Stimulated activated CD8-positive, alpha-beta memory T cell treated with anti-CD3 and anti-CD28 coated beads, Interleukin-15, amount 100 ng/mL, for 48 hours (primary cell): Measurements from ENCODE around the gene FAM149A.

ENCODE experiments used
- DNase-seq, 2 donors: peaks; one replicate each; pipeline ENCODE4 v3.0.0-alpha.2; 2020; ENCODE audit warnings: low read depth in 2 of 2

FAM149A gene

GRCh38 chr4:186158966-186159365, 54.5 kb downstream of the FAM149A start:
- no peak for DNase-seq

DNA sequence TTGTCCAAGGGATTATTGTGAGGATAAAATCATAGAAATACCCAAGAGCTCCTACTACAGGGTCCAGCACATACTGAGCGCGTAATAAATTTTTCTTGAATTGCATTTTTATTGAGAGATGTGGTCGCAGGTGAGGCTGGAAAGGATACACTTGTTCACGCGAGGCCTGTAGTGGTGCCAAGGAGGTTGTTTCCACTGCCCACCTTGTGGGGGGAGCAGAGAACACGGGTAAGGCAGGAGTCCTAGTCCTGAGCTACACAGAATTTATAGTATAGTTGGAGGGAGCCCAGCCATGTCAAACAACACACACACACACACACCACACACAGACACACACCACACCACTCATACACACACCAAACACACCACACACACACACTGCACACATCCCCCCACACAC, 55.1 kb downstream of the FAM149A start:
- DNase-seq = no peak

DNA sequence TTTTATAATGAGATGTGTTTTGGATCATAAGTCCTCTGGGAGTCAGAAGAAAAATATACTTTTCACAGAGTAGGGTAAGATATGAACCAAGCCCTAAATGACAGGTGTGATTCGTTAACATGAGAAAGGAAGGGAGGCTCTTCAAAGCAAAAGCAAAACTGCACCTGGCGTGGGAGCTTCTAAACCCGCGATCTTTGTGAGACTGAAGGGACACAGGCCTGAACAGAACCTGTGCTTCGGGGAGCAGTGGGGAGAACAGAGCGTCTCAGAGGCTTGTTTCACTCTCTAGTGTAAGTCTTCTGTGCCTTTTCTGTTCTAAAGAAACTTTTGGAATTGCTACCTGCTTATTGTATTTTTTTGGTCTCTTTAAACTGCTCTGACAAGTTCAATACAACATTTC, 56.6 kb downstream of the FAM149A start:
- DNase-seq = no peak

DNA sequence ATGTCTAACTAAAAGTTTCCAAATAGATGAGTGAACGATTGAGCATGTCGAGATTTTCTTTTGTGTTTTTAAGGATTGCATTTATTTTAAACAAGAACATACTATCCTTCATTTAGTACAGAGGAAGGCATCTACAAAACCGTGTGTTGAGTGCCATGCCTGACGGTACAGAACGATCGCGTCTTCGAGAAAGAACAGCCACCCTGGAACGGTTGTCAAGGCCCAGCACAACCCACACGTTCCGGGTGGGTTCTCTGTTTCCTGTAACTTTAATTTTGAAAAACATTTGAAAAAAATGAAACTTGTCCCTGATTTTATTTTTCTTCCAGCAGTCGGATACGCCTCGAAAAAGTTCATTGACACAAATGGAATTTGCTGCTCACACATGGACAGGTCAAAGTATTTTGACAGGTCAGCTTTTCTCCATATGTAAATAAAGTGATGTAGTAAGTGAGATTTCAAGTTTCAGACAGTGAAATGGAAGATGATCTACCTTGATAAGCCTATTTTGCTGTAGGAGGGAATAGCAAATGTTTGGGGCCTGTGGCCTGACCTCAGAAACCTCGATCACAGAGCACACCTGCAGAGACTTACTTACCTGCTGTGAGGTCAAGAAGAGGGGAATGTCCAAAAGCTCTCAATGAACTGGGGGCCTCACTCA, 62.5 kb downstream of the FAM149A start:
- no peak for DNase-seq

DNA sequence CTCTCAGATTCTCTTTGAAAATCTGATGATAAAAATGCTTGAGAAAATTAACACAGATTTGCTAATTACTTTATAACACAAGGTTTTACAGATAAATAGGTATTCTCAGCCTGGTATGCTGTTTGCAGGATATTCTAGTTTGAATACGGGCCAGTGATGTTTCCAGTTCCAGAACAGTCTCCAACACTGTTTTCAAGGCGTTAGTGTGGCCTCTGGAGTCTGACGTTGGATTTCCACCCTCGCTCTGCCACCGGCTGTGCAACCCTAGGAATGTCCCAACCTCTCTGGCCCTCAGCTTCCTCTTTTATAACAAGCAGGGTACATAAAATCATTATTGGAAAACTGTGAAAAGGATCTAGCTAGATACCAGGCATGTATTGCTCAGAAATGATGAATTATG, 63.1 kb downstream of the FAM149A start:
- no peak for DNase-seq

- DNase-seq = no peak
Observed at GRCh38 chr4:186168750-186169149, 64.2 kb downstream of the FAM149A start.

DNA sequence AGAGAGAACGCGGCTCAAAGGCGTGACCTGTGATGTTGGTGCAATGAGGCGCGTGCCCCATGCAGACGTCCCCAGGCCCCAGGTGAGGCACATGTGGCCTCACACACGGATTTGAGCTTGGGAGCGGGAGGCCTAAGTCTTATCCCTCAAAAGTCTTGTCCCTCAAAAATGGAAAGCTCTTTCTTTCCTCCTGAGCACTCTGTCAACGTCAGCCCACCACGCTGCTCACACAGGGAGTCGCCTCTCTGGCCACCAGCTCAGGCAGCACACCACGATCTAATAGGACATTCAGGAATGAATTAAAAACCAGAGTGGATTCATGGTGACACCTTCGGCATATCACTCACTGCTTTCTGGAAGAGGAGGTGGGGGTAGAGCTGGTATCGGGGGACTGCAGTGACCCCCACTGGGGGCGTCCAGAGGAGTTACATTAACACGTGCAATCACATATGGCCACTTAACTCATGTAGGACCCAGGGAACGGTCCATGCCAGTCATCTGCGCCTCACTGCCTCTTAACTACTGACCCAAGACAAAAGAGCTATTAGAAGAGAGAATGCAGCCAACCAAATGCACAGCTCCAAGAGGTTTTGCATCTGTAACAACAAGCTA, 64.9 kb downstream of the FAM149A start:
- DNase-seq = no peak

DNA sequence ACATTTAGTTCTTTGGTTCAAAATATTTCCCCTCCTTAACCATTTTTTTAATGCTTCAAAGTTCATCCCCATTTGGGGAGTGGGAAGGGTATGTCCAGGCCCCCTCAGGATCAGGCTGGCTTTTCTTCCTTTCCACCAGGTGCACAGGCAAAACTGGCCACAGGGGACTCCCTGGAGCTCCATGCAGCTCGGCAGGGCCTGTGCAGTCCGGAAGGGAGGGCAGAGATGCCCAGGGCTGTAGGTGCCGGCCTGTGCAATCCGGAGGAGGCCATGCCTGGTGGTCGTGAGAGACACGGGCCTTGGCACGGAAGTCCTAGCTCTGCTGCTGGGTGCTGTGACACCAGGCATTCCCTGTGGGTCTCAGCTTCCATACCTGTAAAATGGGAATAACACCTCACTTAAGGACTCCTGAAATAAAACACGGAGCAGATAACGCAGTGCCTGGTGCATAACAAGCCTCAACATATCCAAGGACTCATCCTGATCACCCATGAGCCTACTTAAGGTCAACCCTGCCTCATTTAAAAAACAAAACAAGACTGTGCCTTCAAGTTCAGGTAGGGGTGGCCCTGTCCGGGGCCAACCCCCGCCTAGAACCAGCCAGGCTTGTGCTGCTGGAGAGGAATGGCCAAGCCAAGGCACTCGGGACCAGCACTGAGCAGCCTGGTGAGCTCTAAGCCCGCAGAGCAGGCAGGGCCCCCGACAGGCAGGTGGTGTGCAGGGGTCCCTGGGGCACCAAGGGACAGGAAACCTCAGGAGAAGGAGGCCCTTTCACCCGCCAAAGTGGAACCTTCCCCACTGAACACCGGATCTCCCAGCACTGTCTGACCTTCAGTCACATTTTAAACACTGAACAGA, 65.7 kb downstream of the FAM149A start:
- DNase-seq = no peak

DNA sequence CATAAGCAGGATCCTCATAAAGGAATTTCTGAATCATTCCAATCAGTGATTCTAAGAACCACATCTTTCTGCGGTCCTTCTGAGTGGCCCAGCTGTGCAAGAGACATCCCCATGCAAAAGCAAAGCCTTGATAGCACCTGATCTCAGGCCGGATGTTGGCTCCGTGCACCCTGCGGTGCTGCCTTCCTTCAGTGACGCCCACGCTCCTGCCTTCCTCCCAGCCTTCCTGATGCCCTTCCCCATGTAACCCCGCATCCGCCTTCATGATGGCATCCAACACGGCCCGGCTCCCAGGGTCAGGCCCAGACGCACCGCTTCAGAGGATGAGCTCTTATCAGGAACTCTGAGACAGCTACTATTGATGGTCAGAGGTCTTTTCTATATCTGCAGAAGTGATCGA, 66.5 kb downstream of the FAM149A start:
- no peak for DNase-seq

DNA sequence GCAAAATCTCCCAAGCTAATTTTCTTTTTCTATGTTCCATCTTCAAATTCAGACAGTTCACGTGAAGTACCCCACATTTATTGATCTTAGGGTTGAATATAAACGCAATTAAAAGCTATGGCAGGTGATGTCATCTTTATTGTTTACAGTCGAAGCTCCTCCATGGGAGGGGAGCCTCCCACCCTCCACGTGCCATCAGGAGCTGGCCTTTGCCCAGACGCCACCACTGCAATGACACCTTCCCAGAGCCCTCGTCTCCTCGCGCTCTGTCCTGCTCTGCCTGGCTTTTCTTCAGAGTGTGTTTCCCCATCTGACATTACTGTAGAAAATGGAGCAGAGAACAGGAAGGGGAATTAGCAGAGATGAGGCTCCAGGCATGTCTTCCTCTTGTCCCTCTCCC, 68.0 kb downstream of the FAM149A start:
- DNase-seq = no peak

- DNase-seq = no peak
Observed at GRCh38 chr4:186188107-186188506, 83.6 kb downstream of the FAM149A start.

DNA sequence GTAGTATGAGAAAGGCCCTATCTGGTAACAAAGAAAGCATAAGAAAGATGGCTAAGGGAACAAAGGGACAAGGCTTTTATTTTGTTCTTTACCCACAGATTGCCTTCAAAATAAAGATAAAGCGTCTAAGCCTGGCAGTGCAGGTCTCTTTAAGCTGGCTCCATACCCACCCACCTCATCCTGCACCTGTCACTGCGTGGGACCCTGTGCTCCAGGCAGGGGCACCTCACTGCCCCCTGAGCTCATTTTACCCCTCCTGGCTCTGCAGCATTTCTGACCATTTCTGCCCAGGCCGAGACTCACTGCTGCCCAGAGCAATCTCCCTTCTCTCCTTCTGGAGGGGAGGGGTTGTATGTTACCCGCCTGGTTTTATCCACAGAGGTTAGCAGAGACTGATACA, 85.2 kb downstream of the FAM149A start:
- no peak for DNase-seq

DNA sequence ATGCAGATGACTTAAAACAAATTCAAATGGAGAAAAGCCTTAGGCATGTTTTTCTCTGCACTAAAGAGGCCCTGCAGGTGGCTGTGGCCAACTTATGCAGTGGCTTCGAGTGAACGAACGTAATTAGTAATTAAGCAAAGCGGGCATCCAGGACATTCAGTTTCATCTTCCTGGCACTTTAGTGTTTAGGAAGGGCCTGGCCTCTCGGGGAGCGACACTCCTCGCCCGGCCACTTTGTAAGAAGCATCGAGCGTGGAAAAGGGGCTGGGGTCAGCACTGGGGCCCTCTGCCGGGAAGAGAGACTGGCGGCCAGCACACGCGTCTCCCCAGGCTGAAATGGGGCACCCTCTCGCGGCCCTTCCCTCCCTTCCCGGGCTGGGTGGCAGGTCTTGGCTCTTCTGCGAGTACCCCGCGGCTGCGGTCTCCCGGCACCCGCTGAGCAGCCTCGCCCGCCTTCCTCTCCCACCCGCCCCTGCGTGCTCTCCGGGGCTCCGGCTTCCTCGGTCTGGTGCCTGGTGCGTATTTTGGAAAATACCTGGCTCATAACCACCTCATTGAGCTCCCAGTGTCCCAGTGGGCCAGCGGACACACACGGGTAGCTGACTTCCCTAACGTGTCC, 86.2 kb downstream of the FAM149A start:
- DNase-seq = peak; percentile 15 to 24

DNA sequence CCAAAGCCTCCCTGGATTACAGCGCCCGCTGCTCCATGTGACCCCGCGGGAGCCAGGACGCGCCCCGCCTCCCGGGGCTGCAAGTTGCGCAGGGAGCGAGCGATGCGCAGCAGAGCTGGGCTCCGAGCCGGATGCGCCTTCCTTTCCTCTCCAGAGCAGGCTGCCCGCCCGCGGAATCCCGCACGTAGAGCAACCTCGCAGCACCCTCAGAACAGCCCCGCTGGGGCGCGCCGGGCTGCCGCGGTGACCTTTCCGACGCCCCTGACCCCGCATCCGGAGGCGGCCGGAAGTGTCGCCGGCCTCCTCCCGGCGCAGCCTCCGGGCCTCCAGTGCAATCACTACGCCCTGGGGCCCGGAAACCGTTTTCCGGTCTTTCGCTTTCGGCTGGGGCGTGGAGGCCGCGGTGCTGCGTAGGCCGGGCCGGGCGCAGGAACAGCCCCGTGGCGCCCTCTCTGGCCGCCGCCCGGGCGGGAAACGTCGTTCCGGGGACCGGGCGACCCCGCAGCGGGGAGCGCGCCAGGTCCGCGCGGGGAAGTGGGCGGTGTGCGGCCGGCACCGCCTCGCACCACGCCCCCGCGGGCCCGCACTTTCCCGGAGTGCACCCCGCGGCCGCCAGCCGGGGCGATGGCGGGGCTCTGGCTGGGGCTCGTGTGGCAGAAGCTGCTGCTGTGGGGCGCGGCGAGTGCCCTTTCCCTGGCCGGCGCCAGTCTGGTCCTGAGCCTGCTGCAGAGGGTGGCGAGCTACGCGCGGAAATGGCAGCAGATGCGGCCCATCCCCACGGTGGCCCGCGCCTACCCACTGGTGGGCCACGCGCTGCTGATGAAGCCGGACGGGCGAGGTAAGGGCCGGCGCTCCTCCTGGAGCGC, 86.9 kb downstream of the FAM149A start, which contains the start of gene CYP4V2:
TSS of gene CYP4V2 (plus strand) at position 368 of the 866 bp plus-strand sequence. CDS start at position 625, 257 bp downstream.
- peak; percentile 83 to 85 for DNase-seq

DNA sequence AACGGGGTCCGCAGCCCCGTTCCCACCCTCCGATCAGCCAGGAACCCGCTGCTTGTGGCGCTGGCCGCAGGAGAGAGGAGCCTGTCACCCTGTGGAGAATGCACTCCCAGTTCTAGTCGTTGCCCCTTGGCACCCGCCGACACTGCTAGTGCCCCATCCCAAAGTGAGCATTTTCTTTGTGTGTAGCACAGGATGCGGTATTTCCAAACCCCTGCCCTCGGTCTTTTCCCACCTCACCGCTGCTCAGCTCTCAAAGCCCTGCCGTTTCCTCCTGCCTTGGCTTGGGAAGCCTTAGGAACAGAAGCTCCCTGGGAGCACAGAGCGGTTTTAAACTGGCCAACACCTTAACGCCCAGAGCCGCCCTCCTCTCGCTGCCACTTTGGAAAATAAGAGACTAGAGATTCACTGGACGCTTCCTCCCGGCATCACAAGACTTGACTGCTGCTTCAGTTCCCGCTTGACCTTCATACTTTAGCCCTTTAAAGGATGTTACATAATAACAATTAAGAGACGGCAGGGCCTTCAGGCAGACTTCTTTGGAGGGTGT, 87.6 kb downstream of the FAM149A start:
- DNase-seq = peak in 1 of 2 donors; percentile 7

- no peak for DNase-seq
Observed at GRCh38 chr4:186193851-186194250, 89.3 kb downstream of the FAM149A start.

DNA sequence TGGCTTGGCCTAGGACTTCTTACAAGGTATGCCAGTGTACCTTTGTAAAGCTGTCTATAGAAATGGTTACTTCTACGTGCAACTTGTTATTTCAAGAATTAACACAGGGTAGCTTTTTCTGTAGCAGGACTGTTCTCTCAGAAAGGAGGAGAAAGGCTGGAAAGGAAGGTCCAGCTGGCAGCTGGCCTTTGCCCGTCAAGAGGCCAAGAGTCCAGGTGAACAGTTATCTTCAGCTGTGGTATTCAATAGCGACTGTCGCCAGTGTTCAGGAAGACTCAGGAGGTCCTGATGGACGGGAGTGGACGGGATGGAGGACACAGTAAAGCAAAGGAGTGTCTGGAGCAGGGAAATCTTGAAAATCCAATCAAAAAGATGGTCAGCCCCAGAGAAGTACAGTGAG, 91.6 kb downstream of the FAM149A start:
- no peak for DNase-seq

DNA sequence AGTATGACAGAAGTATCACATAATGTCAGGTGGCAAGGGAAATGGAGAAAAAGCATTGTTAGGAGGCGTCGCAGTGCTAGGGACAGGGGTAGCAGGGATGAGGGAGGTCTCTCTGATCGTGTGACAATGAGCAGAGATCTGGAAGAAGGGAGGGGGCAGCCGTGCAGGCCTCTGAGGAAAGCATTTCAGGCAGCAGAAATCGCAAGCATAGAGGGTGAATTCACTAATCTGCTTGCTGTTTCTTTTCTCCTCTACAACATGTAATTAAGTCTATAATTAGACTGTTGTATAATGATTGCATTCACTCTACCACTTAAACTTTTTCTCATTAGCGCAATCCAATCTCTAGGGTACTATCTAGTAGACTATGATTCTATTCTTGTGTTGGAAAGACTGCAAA, 96.0 kb downstream of the FAM149A start:
- DNase-seq = no peak

DNA sequence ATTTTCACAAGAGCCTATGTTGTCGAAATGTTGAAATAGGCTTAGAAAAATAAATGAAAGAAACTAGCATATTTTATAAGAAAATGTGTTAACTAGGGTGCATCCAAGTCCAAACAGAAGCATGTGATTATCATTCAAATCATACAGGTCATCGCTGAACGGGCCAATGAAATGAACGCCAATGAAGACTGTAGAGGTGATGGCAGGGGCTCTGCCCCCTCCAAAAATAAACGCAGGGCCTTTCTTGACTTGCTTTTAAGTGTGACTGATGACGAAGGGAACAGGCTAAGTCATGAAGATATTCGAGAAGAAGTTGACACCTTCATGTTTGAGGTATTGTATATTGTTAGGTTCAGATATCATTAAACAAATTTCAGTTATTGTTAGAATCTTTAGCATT, 96.5 kb downstream of the FAM149A start:
- DNase-seq = no peak

GRCh38 chr4:186201535-186202230, 97.2 kb downstream of the FAM149A start:
- peak; percentile 10 to 49 for DNase-seq
